Measurements from ENCODE around the gene CCDC157.

CCDC157 gene

GRCh38 chr22:30416837-30417236 lies 60.0 kb downstream of the CCDC157 start:
- no peak for DNase-seq

DNA sequence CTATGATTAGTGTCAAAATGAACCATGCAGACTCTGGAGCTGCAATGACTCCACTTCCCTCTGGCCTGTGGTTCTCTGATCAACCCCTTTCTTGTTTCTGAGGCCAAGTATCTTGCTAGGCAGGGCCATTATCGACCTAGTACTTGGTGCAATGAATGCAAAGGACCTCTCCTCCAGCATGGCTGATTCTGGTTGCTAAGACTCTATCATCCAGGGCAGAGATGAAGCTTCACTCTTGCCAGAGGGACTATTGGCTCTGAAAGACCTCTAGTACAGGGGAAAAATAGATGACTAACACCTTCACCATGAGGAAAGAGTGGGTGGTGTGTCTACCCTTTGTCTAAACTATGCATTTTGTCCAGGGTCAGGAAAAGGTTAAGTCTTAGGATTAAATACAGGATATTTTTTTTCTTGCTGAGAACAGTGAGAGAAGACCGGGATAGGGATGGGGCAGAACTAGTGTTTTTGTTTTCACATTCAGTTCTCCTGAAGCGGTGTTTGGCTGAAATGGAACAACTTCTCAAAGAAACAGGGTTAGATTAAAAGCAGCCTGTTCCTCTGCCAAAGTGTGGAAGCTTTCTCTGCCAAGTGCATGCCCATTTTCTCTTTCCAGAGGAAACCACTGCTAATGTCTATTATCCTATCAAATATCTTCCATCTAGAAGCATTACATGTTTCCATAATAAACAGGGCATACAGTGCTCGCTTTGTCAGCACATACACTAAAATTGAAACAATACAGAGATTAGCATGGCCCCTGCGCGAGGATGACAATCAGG lies 63.7 kb downstream of the CCDC157 start:
- no peak for DNase-seq

- DNase-seq: no peak
Observed at GRCh38 chr22:30421695-30422480, 65.1 kb downstream of the CCDC157 start.

- DNase-seq: peak; percentile 24
Observed at GRCh38 chr22:30422481-30423300, 65.9 kb downstream of the CCDC157 start.

GRCh38 chr22:30423301-30423958 lies 66.6 kb downstream of the CCDC157 start:
- peak; percentile 56 for DNase-seq

DNA sequence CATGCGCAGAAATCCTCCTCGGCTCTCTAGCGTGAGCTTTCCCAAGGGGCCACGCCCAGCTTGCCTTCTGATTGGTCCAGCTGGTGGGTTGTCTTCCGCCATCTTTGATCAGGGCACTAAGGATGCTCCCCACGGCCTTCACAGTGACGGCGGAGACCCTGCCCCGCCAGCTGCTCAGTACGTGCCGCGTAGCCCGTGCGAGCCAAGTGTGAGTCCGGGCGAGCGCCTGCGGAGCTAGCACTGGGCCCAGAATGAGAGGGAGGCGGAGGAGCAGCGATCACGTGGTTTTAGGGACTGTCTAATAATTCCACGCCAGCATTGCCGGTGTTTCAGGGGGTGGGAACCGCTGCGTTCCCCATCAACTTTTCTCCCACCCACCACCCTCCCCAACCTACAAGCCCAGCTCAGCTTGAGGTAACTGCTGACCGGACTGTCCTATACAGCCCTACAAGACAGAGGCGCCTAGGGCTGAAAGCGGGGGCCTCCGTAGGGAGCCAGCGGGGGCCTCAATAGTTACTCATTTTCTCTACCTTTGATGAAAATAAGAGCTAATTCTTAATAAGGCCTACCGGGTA lies 67.2 kb downstream of the CCDC157 start:
- peak; percentile 93 for DNase-seq

DNA sequence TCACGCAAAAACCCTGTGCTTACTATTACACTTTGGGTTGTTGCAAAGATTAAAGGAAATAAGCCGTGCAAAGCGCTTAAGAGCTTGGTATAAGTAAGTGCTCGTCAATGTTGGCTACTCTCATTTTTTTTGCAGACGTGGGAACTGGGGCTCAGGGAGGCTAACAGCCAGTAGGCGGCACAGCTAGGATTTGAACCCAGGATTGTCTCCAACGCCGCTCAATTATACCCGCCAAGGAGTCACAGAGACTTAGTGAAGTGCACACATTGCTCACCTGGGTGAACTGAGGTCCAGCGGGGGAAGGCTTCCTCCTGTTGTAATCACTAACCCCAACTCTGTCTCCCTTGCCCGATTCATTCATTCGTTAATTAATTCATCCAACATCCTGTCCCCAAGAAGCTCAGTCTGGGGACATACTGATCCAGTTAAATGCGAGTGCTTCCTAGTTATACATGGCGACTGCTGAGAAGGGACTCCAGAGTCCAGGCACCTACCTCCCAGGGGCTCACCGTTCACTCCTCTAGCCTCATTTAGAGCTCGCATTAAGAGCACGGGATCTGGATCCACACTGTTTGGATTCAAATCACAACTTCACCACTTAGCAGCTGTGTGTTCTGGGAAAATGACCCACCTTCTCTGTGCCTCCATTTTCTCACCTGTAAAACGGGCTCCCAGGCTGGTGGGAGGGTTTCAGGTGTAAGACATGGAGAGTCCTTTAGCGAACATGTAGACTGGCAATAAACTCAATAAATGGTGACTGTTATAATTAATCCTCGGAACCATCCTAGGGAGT lies 67.9 kb downstream of the CCDC157 start:
- no peak for DNase-seq

GRCh38 chr22:30425327-30425615 lies 68.5 kb downstream of the CCDC157 start:
- DNase-seq: no peak

GRCh38 chr22:30425616-30426387 lies 69.0 kb downstream of the CCDC157 start, which contains the start of gene MTFP1:
Gene MTFP1 (plus strand): TSS chr22:30425768. CDS start chr22:30425880, 112 bp downstream.
- DNase-seq: peak; percentile 59
